ENCODE results near the gene ARHGAP25. TPM values are rescaled to one million over a fixed set of nuclear protein-coding genes. Genes with fewer than 3 reads are reported as not detected.

Gene ARHGAP25
- total and polyA plus RNA-seq, 8 donors = 1.4 to 8.4 (median 2.0) TPM

DNA sequence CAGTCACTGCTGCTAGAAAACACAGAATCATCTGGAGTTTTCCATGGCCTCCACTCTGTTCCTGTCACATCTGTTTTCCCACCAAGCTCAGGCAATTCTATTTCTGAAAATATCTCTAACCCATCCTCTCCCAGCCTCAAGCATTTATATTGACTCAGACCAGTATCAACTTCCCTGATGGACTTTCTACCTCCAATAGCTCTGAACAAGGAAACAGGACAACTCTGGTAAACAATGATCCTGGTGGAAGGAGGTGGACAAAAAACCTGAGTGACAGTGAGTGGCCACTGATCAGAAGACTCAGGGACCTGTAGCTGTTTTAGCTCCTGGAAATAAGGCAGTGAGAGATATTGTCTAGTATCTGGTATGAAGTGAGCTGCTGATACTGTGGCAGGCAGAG lies 113.1 kb downstream of the ARHGAP25 start:
- H3K27me3 ChIP-seq = no peaks in the 10 kb centered on the region
- ATAC-seq (no peak), DNase-seq (no peak), FAIRE-seq (no peak)
- intact Hi-C loops (cut with DNase I) = no loop called here
- TF ChIP-seq, protein P1, sequence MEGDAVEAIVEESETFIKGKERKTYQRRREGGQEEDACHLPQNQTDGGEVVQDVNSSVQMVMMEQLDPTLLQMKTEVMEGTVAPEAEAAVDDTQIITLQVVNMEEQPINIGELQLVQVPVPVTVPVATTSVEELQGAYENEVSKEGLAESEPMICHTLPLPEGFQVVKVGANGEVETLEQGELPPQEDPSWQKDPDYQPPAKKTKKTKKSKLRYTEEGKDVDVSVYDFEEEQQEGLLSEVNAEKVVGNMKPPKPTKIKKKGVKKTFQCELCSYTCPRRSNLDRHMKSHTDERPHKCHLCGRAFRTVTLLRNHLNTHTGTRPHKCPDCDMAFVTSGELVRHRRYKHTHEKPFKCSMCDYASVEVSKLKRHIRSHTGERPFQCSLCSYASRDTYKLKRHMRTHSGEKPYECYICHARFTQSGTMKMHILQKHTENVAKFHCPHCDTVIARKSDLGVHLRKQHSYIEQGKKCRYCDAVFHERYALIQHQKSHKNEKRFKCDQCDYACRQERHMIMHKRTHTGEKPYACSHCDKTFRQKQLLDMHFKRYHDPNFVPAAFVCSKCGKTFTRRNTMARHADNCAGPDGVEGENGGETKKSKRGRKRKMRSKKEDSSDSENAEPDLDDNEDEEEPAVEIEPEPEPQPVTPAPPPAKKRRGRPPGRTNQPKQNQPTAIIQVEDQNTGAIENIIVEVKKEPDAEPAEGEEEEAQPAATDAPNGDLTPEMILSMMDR (IDR thresholded peaks at IDR 0.05) = no peak
- H3K4me3 ChIP-seq = no peak overlapping the region
- no peak overlapping the region for H3K27ac ChIP-seq
- H3K36me3 ChIP-seq = no peaks in the 10 kb centered on the region
- no peaks in the 10 kb centered on the region for H3K9me3 ChIP-seq
- no peaks in the 10 kb centered on the region for H3K4me1 ChIP-seq

DNA sequence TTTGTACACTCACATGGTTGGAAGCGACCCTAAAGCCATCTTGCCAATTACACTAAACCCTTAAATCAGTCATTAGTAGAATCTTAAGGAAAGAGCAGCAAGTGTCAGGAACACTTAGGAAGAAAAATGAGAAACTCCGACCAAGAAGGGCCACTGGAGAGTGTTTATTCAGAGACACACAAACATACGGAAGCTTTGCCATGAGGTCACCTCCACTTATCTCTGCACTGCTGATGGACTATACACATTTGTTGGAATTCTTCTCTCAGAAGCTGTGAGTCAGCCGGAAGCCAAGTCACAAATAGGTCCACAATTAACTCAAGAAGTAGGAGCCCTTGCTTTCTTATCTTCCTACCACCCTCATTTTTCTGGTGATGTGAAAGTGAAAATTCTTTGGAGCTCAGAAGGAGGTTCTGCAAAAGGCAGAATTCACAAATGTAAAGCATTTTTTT lies 115.0 kb downstream of the ARHGAP25 start:
- no peak for FAIRE-seq
- intact Hi-C loops (cut with DNase I) = no loop called here
- H3K4me1 ChIP-seq = no peaks in the 10 kb centered on the region
- WGBS, 2 donors = 54 to 65% methylated on average over 4 of the region's 4 CpGs
- no peaks in the 10 kb centered on the region for H3K9me3 ChIP-seq
- no peaks in the 10 kb centered on the region for H3K36me3 ChIP-seq
- H3K27me3 ChIP-seq = no peaks in the 10 kb centered on the region
- H3K27ac ChIP-seq = no peak overlapping the region
- TF ChIP-seq, protein P1 (IDR thresholded peaks at IDR 0.05) = no peak
- ATAC-seq = no peak
- no peak for DNase-seq
- no peak overlapping the region for H3K4me3 ChIP-seq

DNA sequence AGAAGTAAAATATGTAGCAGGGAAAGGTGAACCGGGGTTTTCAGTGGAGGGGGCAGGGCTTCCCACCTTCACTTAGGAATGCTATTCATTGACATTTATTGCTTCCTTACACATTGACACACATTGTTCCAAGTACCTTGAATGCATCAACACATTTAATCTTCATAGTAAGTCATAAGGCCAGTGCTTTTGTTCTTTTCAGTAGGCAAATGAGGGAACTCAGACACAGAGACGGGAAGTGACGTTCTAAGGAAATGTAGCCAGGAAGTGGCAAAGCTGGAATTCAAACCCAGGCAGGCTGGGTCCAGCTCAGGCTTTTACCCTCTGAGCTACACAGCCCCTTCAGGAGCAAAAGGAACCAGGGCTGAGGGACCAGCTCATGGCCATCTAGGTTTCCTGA lies 115.9 kb downstream of the ARHGAP25 start:
- Histone ChIP-seq H3K27ac (no peak overlapping the region), H3K36me3 (no peaks in the 10 kb centered on the region), H3K4me1 (no peaks in the 10 kb centered on the region), H3K27me3 (no peaks in the 10 kb centered on the region), H3K9me3 (no peaks in the 10 kb centered on the region), H3K4me3 (no peak overlapping the region)
- TF ChIP-seq, protein P1 (IDR thresholded peaks at IDR 0.05) = no peak
- 56 to 62% methylated on average over 3 of the region's 3 CpGs for WGBS, 2 donors
- intact Hi-C loops (cut with DNase I) = no loop called here
- DNase-seq (no peak), ATAC-seq (no peak), FAIRE-seq (no peak)

DNA sequence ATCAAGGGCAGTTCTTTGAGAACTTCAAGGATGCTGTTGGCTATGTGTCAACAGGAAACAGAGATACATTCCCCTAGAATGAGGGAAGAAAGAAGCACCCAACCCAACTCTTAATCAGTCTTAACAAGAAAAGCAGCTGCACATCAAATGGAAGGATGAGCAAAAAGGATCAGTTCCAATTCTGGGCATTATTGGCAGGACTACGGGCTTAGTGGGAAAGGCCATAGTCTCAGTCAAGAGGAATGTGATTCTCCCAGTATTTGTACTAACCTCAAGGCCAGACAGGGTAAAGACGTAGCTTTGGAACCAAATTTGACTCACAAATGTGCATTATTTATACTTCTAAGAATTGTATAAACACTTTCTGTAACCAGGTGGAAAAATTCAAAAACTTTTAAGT lies 118.4 kb downstream of the ARHGAP25 start:
- H3K27me3 ChIP-seq = no peaks in the 10 kb centered on the region
- intact Hi-C loops (cut with DNase I) = no loop called here
- WGBS, 2 donors = 73 to 75% methylated on average over 2 of the region's 2 CpGs
- H3K4me1 ChIP-seq = no peaks in the 10 kb centered on the region
- no peaks in the 10 kb centered on the region for H3K36me3 ChIP-seq
- DNase-seq (no peak), ATAC-seq (no peak), FAIRE-seq (no peak)
- no peak overlapping the region for H3K4me3 ChIP-seq
- no peak overlapping the region for H3K27ac ChIP-seq
- H3K9me3 ChIP-seq = no peaks in the 10 kb centered on the region
- TF ChIP-seq, protein P1 (IDR thresholded peaks at IDR 0.05) = no peak

DNA sequence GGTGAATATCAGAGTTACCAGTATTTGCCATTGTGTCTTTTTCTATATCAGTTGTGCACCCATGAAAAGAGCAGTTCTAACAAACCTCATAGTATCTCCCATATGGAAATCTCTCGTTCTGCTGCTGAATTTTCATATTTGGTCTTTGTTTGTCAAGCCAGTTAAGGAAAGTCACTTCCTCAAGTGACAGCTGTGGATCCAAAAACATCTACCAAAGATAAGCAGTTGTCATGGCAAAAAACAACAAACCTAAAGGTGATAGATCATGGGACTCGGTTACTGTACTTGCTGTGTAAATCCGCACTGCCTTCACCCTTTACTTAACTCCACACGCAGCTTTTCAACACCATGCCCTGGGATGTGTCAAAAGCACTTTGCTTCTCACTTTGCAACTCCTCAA lies 119.3 kb downstream of the ARHGAP25 start:
- Histone ChIP-seq H3K27ac (no peak overlapping the region), H3K27me3 (no peaks in the 10 kb centered on the region), H3K36me3 (no peaks in the 10 kb centered on the region), H3K9me3 (no peaks in the 10 kb centered on the region), H3K4me1 (no peaks in the 10 kb centered on the region), H3K4me3 (no peak overlapping the region)
- TF ChIP-seq, protein P1 (IDR thresholded peaks at IDR 0.05) = no peak
- ATAC-seq (no peak), FAIRE-seq (no peak), DNase-seq (no peak)
- 86 to 89% methylated on average over 4 of the region's 4 CpGs for WGBS, 2 donors
- intact Hi-C loops (cut with DNase I) = no loop called here

All from pancreas (tissue), 10 donors.